K562 (cell line): ENCODE data around the gene PKD1. TPM values are rescaled to one million over a fixed set of nuclear protein-coding genes. Genes with fewer than 3 reads are reported as not detected.

Experiments used
- BCL6 ChIP-seq: fragments of 250-450 bp; sonication (Bioruptor Pico); IDR thresholded peaks from 2 replicates; pipeline ENCODE4 v1.4.0; 2020
- CCAR2 ChIP-seq: fragments of 200-400 bp; formaldehyde crosslinking; IDR thresholded peaks from 2 replicates; pipeline ENCODE4 v1.6.1; 2017; ENCODE audit warnings: mild to moderate bottlenecking, low read depth, low read length
- CEBPB ChIP-seq: fragments of 450-650 bp; IDR thresholded peaks from 2 replicates; pipeline ENCODE4 v1.6.1; 2016; ENCODE audit warnings: missing genetic modification characterization, missing compliant biosample characterization
- FOSL1 ChIP-seq: fragments of 200-800 bp; sonication (Bioruptor generic); conservative IDR thresholded peaks from 2 replicates; pipeline ENCODE4 v1.6.1; 2016; ENCODE audit warnings: missing genetic modification characterization, missing compliant biosample characterization
- FOXJ3 ChIP-seq: sonication (generic); formaldehyde crosslinking; IDR thresholded peaks from 2 replicates; pipeline ENCODE4 v1.4.0; 2020; ENCODE audit warnings: mild to moderate bottlenecking, missing genetic modification reagents
- JUN ChIP-seq, 2 experiments: sonication (generic) in 1 of 2; formaldehyde crosslinking in 1 of 2; IDR thresholded peaks; 2 replicates each; pipeline versions ENCODE4 v1.6.1 to v1.8.0; 2012 to 2022; ENCODE audit warnings: borderline replicate concordance in 2 of 2, mild to moderate bottlenecking in 2 of 2, improper control_type of control experiment in 1 of 2, low read depth in 1 of 2, low read length in 1 of 2, missing genetic modification reagents in 1 of 2
- JUNB ChIP-seq: fragments of 450-650 bp; formaldehyde crosslinking; conservative IDR thresholded peaks from 2 replicates; pipeline ENCODE4 v1.4.0; 2020; ENCODE audit warnings: mild to moderate bottlenecking
- MLX ChIP-seq, 2 experiments: fragments of 450-650 bp in 1 of 2; sonication (generic) in 1 of 2; formaldehyde crosslinking; conservative IDR thresholded peaks; 2 replicates each; pipeline versions ENCODE4 v1.4.0 to v1.8.1; 2020 to 2022; ENCODE audit warnings: mild to moderate bottlenecking in 1 of 2, missing genetic modification reagents in 1 of 2
- PHF20 ChIP-seq: fragments of 450-650 bp; IDR thresholded peaks from 2 replicates; pipeline ENCODE4 v1.6.1; 2018; ENCODE audit not compliant: partially characterized antibody
- PML ChIP-seq: IDR thresholded peaks from 2 replicates; pipeline ENCODE4 v1.6.1; 2012; ENCODE audit warnings: low read length, inconsistent platforms
- PRMT5 ChIP-seq: sonication (generic); formaldehyde crosslinking; IDR thresholded peaks from 2 replicates; pipeline ENCODE4 v1.5.0; 2020; ENCODE audit warnings: missing genetic modification reagents
- PTBP1 ChIP-seq: fragments of 200-400 bp; formaldehyde crosslinking; IDR thresholded peaks from 2 replicates; pipeline ENCODE4 v1.6.1; 2017; ENCODE audit warnings: low read depth, low read length
- RAD51 ChIP-seq: fragments of 450-650 bp; IDR thresholded peaks from 2 replicates; pipeline ENCODE4 v1.7.1; 2016; ENCODE audit warnings: low read depth, mild to moderate bottlenecking, borderline replicate concordance
- TEAD4 ChIP-seq, 2 experiments: sonication (generic) in 1 of 2; formaldehyde crosslinking in 1 of 2; IDR thresholded peaks; 2 replicates each; pipeline versions ENCODE4 v1.6.1 to v1.8.0; 2012 to 2022; ENCODE audit warnings: borderline replicate concordance in 1 of 2, inconsistent platforms in 1 of 2, low read length in 1 of 2, mild to moderate bottlenecking in 1 of 2, missing genetic modification reagents in 1 of 2
- ZBTB1 ChIP-seq: sonication (generic); formaldehyde crosslinking; IDR thresholded peaks from 2 replicates; pipeline ENCODE4 v1.8.1; 2023; ENCODE audit warnings: missing genetic modification reagents, low read depth, mild to moderate bottlenecking, borderline replicate concordance
- ZNF121 ChIP-seq: sonication (generic); formaldehyde crosslinking; conservative IDR thresholded peaks from 2 replicates; pipeline ENCODE4 v1.8.0; 2022; ENCODE audit warnings: missing genetic modification reagents
- ZNF398 ChIP-seq: fragments of 250-450 bp; sonication (Bioruptor Pico); IDR thresholded peaks from 2 replicates; pipeline ENCODE4 v1.8.0; 2021; ENCODE audit warnings: moderate library complexity, mild to moderate bottlenecking, inconsistent platforms
- ZNF75A ChIP-seq: fragments of 450-650 bp; formaldehyde crosslinking; IDR thresholded peaks from 2 replicates; pipeline ENCODE4 v1.4.0; 2020; ENCODE audit warnings: mild to moderate bottlenecking
- polyA plus RNA-seq, 8 experiments: library from polyadenylated mRNA; depleted of rRNA in 4 of 8; stranded (reverse) in 5 of 8; unstranded in 3 of 8; fragments of >200 nt; fragmentation: Nextera tagmentation in 2 of 8; fragmentation: Illumina TruSeq in 1 of 8; extraction: Ambion mirVana in 2 of 8; extraction: Trizol in 1 of 8; gene quantifications; 2 replicates each; pipeline versions ENCODE4 v1.2.1 to v1.2.3, GENCODE V29; 2011 to 2014; ENCODE audit warnings: inconsistent platforms in 1 of 8, missing spikeins in 1 of 8
- total RNA-seq, 7 experiments: library from RNA; depleted of rRNA in 6 of 7; stranded (reverse); fragments of >200 nt in 6 of 7; fragmentation: Illumina TruSeq in 2 of 7; extraction: Trizol in 2 of 7; gene quantifications; 2 replicates each; pipeline versions ENCODE4 v1.2.1 to v1.2.3, GENCODE V29; 2011 to 2021; ENCODE audit warnings: low replicate concordance in 1 of 7
- TF ChIP-seq, protein P1 (sequence below): sonication (generic); formaldehyde crosslinking; IDR thresholded peaks from 2 replicates; pipeline ENCODE4 v1.8.0; 2023; ENCODE audit warnings: mild to moderate bottlenecking, missing genetic modification reagents
- TF ChIP-seq, protein P2 (sequence below): fragments of 450-650 bp; formaldehyde crosslinking; IDR thresholded peaks from 2 replicates; pipeline ENCODE4 v1.4.0; 2020; ENCODE audit warnings: mild to moderate bottlenecking, moderate library complexity
- TF ChIP-seq, protein P3 (sequence below): sonication (generic); formaldehyde crosslinking; IDR thresholded peaks from 2 replicates; pipeline ENCODE4 v1.9.0; 2022; ENCODE audit warnings: mild to moderate bottlenecking, missing genetic modification reagents

PKD1 gene
- total and polyA plus RNA-seq, 9 of the 15 experiments (the other 6 are each of a cell fraction or from before 2014, with no cell fraction given): 0.23 to 93.5 (median 12.6) TPM

GRCh38 chr16:2152695-2153506, 17.2 kb upstream of the PKD1 start (continued):
- TF ChIP-seq ZBTB1 (CRISPR knock-in tag): no peak; the same call in 1 of the 2 replicates
- peak; percentile 20; the same call in 1 of the 2 replicates for TF ChIP-seq PML
- no peak for TF ChIP-seq JUNB
- no peak for TF ChIP-seq ZNF398 (CRISPR knock-in tag)
- TF ChIP-seq PRMT5: no peak
- no peak for TF ChIP-seq JUN (IDR thresholded peaks at IDR 0.05; ENCODE audit: borderline replicate concordance, low read depth, low read length)
- no peak for TF ChIP-seq JUN (CRISPR knock-in tag; IDR thresholded peaks at IDR 0.05; ENCODE audit: borderline replicate concordance)
- TF ChIP-seq, protein P1, sequence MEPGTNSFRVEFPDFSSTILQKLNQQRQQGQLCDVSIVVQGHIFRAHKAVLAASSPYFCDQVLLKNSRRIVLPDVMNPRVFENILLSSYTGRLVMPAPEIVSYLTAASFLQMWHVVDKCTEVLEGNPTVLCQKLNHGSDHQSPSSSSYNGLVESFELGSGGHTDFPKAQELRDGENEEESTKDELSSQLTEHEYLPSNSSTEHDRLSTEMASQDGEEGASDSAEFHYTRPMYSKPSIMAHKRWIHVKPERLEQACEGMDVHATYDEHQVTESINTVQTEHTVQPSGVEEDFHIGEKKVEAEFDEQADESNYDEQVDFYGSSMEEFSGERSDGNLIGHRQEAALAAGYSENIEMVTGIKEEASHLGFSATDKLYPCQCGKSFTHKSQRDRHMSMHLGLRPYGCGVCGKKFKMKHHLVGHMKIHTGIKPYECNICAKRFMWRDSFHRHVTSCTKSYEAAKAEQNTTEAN (CRISPR knock-in tag): 0 out of 2 replicates have a peak, but pooled peaks have one; percentile 35
- no peak for TF ChIP-seq FOSL1 (tag)
- TF ChIP-seq CCAR2: no peak
- no peak for TF ChIP-seq RAD51
- TF ChIP-seq FOXJ3 (CRISPR knock-in tag): no peak
- TF ChIP-seq, protein P2, sequence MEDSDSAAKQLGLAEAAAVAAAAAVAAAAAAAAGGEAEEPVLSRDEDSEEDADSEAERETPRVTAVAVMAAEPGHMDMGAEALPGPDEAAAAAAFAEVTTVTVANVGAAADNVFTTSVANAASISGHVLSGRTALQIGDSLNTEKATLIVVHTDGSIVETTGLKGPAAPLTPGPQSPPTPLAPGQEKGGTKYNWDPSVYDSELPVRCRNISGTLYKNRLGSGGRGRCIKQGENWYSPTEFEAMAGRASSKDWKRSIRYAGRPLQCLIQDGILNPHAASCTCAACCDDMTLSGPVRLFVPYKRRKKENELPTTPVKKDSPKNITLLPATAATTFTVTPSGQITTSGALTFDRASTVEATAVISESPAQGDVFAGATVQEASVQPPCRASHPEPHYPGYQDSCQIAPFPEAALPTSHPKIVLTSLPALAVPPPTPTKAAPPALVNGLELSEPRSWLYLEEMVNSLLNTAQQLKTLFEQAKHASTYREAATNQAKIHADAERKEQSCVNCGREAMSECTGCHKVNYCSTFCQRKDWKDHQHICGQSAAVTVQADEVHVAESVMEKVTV (CRISPR knock-in tag): no peak
- TF ChIP-seq BCL6: no peak
- no peak for TF ChIP-seq MLX (CRISPR knock-in tag; conservative IDR thresholded peaks at IDR 0.05)
- 0 out of 2 replicates have a peak, but pooled peaks have one; percentile 35 for TF ChIP-seq PTBP1
- TF ChIP-seq ZNF121 (CRISPR knock-in tag): peak; percentile 29; the same call in 1 of the 2 replicates
- peak; percentile 25 for TF ChIP-seq PHF20
- no peak for TF ChIP-seq TEAD4 (IDR thresholded peaks at IDR 0.05; ENCODE audit: low read length)
- TF ChIP-seq TEAD4 (CRISPR knock-in tag; IDR thresholded peaks at IDR 0.05; ENCODE audit: borderline replicate concordance): no peak
- TF ChIP-seq, protein P3, sequence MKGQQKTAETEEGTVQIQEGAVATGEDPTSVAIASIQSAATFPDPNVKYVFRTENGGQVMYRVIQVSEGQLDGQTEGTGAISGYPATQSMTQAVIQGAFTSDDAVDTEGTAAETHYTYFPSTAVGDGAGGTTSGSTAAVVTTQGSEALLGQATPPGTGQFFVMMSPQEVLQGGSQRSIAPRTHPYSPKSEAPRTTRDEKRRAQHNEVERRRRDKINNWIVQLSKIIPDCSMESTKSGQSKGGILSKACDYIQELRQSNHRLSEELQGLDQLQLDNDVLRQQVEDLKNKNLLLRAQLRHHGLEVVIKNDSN: no peak
- no peak for TF ChIP-seq ZNF75A (CRISPR knock-in tag)
- no peak for TF ChIP-seq CEBPB (tag)
